ENCODE results near the gene MAT1A.

DNA sequence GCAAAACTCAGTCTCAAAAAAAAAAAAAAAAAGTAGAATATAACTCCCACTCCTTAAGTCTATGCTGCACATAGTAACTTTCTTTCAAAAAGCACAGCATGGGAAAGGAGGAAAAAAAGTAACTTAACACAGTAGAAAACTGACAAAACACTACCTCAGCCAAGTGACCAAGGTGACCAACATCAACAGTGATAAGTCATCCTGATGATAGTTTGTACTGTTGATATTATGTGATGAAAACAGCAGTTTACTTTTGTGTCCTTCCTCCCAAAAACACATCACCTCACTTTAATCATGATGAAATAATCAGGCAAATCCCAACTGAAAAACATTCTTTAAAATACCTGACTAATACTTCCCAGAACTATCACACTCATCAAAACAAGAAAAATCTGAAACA lies 29.3 kb upstream of the MAT1A start:
- TF ChIP-seq, protein P1, sequence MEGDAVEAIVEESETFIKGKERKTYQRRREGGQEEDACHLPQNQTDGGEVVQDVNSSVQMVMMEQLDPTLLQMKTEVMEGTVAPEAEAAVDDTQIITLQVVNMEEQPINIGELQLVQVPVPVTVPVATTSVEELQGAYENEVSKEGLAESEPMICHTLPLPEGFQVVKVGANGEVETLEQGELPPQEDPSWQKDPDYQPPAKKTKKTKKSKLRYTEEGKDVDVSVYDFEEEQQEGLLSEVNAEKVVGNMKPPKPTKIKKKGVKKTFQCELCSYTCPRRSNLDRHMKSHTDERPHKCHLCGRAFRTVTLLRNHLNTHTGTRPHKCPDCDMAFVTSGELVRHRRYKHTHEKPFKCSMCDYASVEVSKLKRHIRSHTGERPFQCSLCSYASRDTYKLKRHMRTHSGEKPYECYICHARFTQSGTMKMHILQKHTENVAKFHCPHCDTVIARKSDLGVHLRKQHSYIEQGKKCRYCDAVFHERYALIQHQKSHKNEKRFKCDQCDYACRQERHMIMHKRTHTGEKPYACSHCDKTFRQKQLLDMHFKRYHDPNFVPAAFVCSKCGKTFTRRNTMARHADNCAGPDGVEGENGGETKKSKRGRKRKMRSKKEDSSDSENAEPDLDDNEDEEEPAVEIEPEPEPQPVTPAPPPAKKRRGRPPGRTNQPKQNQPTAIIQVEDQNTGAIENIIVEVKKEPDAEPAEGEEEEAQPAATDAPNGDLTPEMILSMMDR (IDR thresholded peaks at IDR 0.05) = no peak
- TF ChIP-seq, protein P2, sequence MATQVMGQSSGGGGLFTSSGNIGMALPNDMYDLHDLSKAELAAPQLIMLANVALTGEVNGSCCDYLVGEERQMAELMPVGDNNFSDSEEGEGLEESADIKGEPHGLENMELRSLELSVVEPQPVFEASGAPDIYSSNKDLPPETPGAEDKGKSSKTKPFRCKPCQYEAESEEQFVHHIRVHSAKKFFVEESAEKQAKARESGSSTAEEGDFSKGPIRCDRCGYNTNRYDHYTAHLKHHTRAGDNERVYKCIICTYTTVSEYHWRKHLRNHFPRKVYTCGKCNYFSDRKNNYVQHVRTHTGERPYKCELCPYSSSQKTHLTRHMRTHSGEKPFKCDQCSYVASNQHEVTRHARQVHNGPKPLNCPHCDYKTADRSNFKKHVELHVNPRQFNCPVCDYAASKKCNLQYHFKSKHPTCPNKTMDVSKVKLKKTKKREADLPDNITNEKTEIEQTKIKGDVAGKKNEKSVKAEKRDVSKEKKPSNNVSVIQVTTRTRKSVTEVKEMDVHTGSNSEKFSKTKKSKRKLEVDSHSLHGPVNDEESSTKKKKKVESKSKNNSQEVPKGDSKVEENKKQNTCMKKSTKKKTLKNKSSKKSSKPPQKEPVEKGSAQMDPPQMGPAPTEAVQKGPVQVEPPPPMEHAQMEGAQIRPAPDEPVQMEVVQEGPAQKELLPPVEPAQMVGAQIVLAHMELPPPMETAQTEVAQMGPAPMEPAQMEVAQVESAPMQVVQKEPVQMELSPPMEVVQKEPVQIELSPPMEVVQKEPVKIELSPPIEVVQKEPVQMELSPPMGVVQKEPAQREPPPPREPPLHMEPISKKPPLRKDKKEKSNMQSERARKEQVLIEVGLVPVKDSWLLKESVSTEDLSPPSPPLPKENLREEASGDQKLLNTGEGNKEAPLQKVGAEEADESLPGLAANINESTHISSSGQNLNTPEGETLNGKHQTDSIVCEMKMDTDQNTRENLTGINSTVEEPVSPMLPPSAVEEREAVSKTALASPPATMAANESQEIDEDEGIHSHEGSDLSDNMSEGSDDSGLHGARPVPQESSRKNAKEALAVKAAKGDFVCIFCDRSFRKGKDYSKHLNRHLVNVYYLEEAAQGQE (IDR thresholded peaks at IDR 0.05; ENCODE audit: insufficient read depth in 1 of 2, low read depth in 2 of 2, low read length in 1 of 2) = no peak
- no peak for TF ChIP-seq POLR2AphosphoS5 (IDR thresholded peaks at IDR 0.05; ENCODE audit: low read depth, low read length)

Data from Panc1 (cell line).